Choroid plexus epithelial cell (primary cell): ENCODE data around the gene LRRN2.

ENCODE experiments used
- DNase-seq: peaks from one replicate; pipeline ENCODE4 v3.0.0-alpha.2; 2010; ENCODE audit warnings: low read depth
- H3K4me3 ChIP-seq: 2 replicates; pipeline ENCODE4 v1.5.1; 2011; ENCODE audit warnings: low read depth, mild to moderate bottlenecking, control low read depth, low read length, moderate library complexity
- CTCF ChIP-seq: conservative IDR thresholded peaks from 2 replicates; pipeline ENCODE4 v1.5.1; 2011; ENCODE audit warnings: low read depth, mild to moderate bottlenecking, control low read depth, inconsistent platforms, low read length, moderate library complexity

The LRRN2 gene

GRCh38 chr1:204602111-204602579, 83.4 kb downstream of the LRRN2 start:
- H3K4me3 ChIP-seq, result no peak overlapping the region
- no peak for DNase-seq
- no peak for TF ChIP-seq CTCF

- H3K4me3 ChIP-seq, result no peak overlapping the region
- DNase-seq, result no peak
- TF ChIP-seq CTCF, result no peak
These were observed 84.6 kb downstream of the LRRN2 start for GRCh38 chr1:204600968-204601367.

- TF ChIP-seq CTCF, result no peak
- no peak overlapping the region for H3K4me3 ChIP-seq
- DNase-seq, result no peak
These were observed 85.3 kb downstream of the LRRN2 start for GRCh38 chr1:204600203-204600602.

- no peak for DNase-seq
- TF ChIP-seq CTCF, result no peak
- H3K4me3 ChIP-seq, result no peak overlapping the region
These were observed 85.9 kb downstream of the LRRN2 start for GRCh38 chr1:204599596-204599995.

GRCh38 chr1:204599098-204599497, 86.4 kb downstream of the LRRN2 start:
- TF ChIP-seq CTCF, result no peak
- DNase-seq, result no peak
- no peak overlapping the region for H3K4me3 ChIP-seq

GRCh38 chr1:204598319-204598969, 87.1 kb downstream of the LRRN2 start:
- DNase-seq, result no peak
- no peak overlapping the region for H3K4me3 ChIP-seq
- no peak for TF ChIP-seq CTCF

GRCh38 chr1:204592246-204592948, 93.1 kb downstream of the LRRN2 start:
- TF ChIP-seq CTCF, result no peak
- H3K4me3 ChIP-seq, result no peak overlapping the region
- DNase-seq, result no peak
